Astrocyte of the spinal cord (primary cell): ENCODE measurements around the gene GMPR2.

Experiments used
- DNase-seq: peaks from one replicate; pipeline ENCODE4 v3.0.0; 2011; ENCODE audit warnings: low read depth, low spot score
- H3K4me3 ChIP-seq: 2 replicates; pipeline ENCODE4 v1.5.1; 2011; ENCODE audit warnings: low read depth, mild to moderate bottlenecking, low read length, moderate library complexity
- CTCF ChIP-seq: IDR thresholded peaks from 2 replicates; pipeline ENCODE4 v1.5.1; 2012; ENCODE audit warnings: low read depth, mild to moderate bottlenecking, low read length, inconsistent platforms
- in situ Hi-C: cut with HindIII; loops from 2 replicates; pipeline ENCODE4 v1.10.0; 2017; ENCODE audit warnings: low sequenced_read_pairs

GMPR2 gene

GRCh38 chr14:24187539-24187915 lies 45.2 kb upstream of the GMPR2 start:
- TF ChIP-seq CTCF, result no peak
- in situ Hi-C loops, result no loop called here
- peak overlapping the region; percentile 87 for H3K4me3 ChIP-seq
- DNase-seq, result no peak

GRCh38 chr14:24188251-24189058 lies 44.3 kb upstream of the GMPR2 start, which contains the start of gene IPO4:
Gene IPO4, minus strand, starts transcription at chr14:24188816. Its CDS starts 29 bp downstream, at chr14:24188787.
- TF ChIP-seq CTCF, result no peak
- peak; percentile 98 for DNase-seq
- in situ Hi-C loops, result no loop called here

GRCh38 chr14:24189059-24189375 lies 43.7 kb upstream of the GMPR2 start:
- no peak for TF ChIP-seq CTCF
- no peak for DNase-seq
- H3K4me3 ChIP-seq, result peak overlapping the region; percentile 87
- in situ Hi-C loops, result no loop called here

More at GRCh38 chr14:24188251-24189058, 44.3 kb upstream of the GMPR2 start, which contains the start of gene IPO4:
- H3K4me3 ChIP-seq, result peak within 1 kb of the TSS; percentile 87

- DNase-seq, result no peak
- no peak overlapping the region for H3K4me3 ChIP-seq
- no peak for TF ChIP-seq CTCF
- in situ Hi-C loops, result no loop called here
These were observed 43.3 kb upstream of the GMPR2 start for GRCh38 chr14:24189460-24189859.

- in situ Hi-C loops, result no loop called here
- DNase-seq, result no peak
- no peak overlapping the region for H3K4me3 ChIP-seq
- no peak for TF ChIP-seq CTCF
These were observed 42.3 kb upstream of the GMPR2 start for GRCh38 chr14:24190416-24190815.

- no peak for TF ChIP-seq CTCF
- in situ Hi-C loops, result no loop called here
- no peak overlapping the region for H3K4me3 ChIP-seq
- DNase-seq, result no peak
These were observed 39.8 kb upstream of the GMPR2 start for GRCh38 chr14:24192933-24193332.
